ENCODE measurements around the gene CYYR1. TPM values are rescaled to one million over a fixed set of nuclear protein-coding genes. Genes with fewer than 3 reads are reported as not detected.

Gene CYYR1
- total and polyA plus RNA-seq, 2 donors (not counting 3 experiments of a cell fraction or from before 2014, with no cell fraction given) = 13.2 to 25.7 TPM

GRCh38 chr21:26441149-26441548, 131.9 kb downstream of the CYYR1 start:
- FAIRE-seq = no peak
- dilution Hi-C loops (cut with MboI; ENCODE audit: extremely low pct_ligation_motif_present, low sequenced_read_pairs) = no loop called here
- CTCF ChIA-PET = interaction anchor here (1.8 kb wide), 1 partner anchor 11 kb away, joined by 7 read pairs; no protein-coding TSS in a partner anchor

More at GRCh38 chr21:26441149-26441548, 131.9 kb downstream of the CYYR1 start:
- BruUV-seq (replicated peaks) = no TSS peak
- intact Hi-C loops (cut with micrococcal nuclease) = no loop called here
- H2AFZ ChIP-seq (ENCODE audit: low read depth, low read length) = peak overlapping the region; percentile 30
- no peaks in the 10 kb centered on the region for H4K20me1 ChIP-seq (replicated peaks; ENCODE audit: control insufficient read depth, extremely low read depth, insufficient read depth, low read length)
- no peaks in the 10 kb centered on the region for H3K9me3 ChIP-seq (replicated peaks; ENCODE audit: control insufficient read depth, insufficient read depth, low read length)
- TF ChIP-seq POLR2AphosphoS5 (IDR thresholded peaks at IDR 0.05; ENCODE audit: insufficient read depth, low read depth, low read length) = no peak
- no peak for TF ChIP-seq MAX (IDR thresholded peaks at IDR 0.05; ENCODE audit: insufficient read depth, insufficient read length)
- TF ChIP-seq EZH2 (IDR thresholded peaks at IDR 0.05; ENCODE audit: borderline replicate concordance, low read depth, low read length, severe bottlenecking) = no peak
- TF ChIP-seq CTCF (IDR thresholded peaks at IDR 0.05; ENCODE audit: extremely low read depth in 1 of 2, insufficient read depth in 1 of 2, low read depth in 1 of 2, low read length in 2 of 2) = no peak
- TF ChIP-seq MYC (IDR thresholded peaks at IDR 0.05; ENCODE audit: low read depth, low read length) = no peak
- no peak for TF ChIP-seq POLR2A (IDR thresholded peaks at IDR 0.05; ENCODE audit: low read depth, low read length)
- TF ChIP-seq FOS (IDR thresholded peaks at IDR 0.05; ENCODE audit: borderline replicate concordance, insufficient read depth, low read length) = no peak
- no peak for TF ChIP-seq JUN (IDR thresholded peaks at IDR 0.05; ENCODE audit: borderline replicate concordance, insufficient read depth, insufficient read length, low read depth)
- TF ChIP-seq GATA2 (IDR thresholded peaks at IDR 0.05; ENCODE audit: insufficient read depth, insufficient read length, low read depth, low read length) = no peak
- no peaks in the 10 kb centered on the region for H3K36me3 ChIP-seq (ENCODE audit: control insufficient read depth in 2 of 2, extremely low read depth in 1 of 2, insufficient read depth in 2 of 2, low read length in 2 of 2)
- POLR2A ChIA-PET = no interaction called here
- no peaks in the 10 kb centered on the region for H3K4me1 ChIP-seq (ENCODE audit: control insufficient read depth, extremely low read depth, insufficient read depth, low read length)
- no peak for DNase-seq (ENCODE audit: low read depth, low spot score)
- H3K9me1 ChIP-seq (replicated peaks; ENCODE audit: control insufficient read depth, extremely low read depth, insufficient read depth, low read length) = no peaks in the 10 kb centered on the region
- no peaks in the 10 kb centered on the region for H3K27me3 ChIP-seq (ENCODE audit: control insufficient read depth in 2 of 2, insufficient read depth in 2 of 2, low read length in 2 of 2)
- no peak overlapping the region for H3K4me3 ChIP-seq (replicated peaks in 1 of 3; ENCODE audit: insufficient read depth in 1 of 3, low read depth in 1 of 3, low read length in 3 of 3)
- no peaks in the 10 kb centered on the region for H3K79me2 ChIP-seq (ENCODE audit: control insufficient read depth, insufficient read depth, low read length)
- H3K27ac ChIP-seq (ENCODE audit: insufficient read depth, low read depth, low read length) = no peak overlapping the region
- no peak overlapping the region for H3K4me2 ChIP-seq (ENCODE audit: insufficient read depth, low read length)
- no peak overlapping the region for H3K9ac ChIP-seq (replicated peaks; ENCODE audit: extremely low read depth, insufficient read depth, low read length)

All from endothelial cell of umbilical vein (primary cell).